Fibroblast of lung (primary cell): Measurements from ENCODE around the gene FER. TPM values are rescaled to one million over a fixed set of nuclear protein-coding genes. Genes with fewer than 3 reads are reported as not detected.

ENCODE experiments used
- DNase-seq, 2 donors: peaks; one replicate each; pipeline versions ENCODE4 v3.0.0 to v3.0.0-alpha.2; 2010; ENCODE audit warnings: low read depth in 2 of 2
- H2AFZ ChIP-seq: 2 replicates; pipeline ENCODE4 v1.5.1; 2012; ENCODE audit warnings: low read length, control low read depth, inconsistent platforms
- H3K27ac ChIP-seq: 2 replicates; pipeline ENCODE4 v1.5.1; 2011; ENCODE audit warnings: low read length, control low read depth; ENCODE audit not compliant: insufficient read depth
- H3K27me3 ChIP-seq: 2 replicates; pipeline ENCODE4 v1.5.1; 2011; ENCODE audit warnings: mild to moderate bottlenecking, low read length; ENCODE audit not compliant: control insufficient read depth, insufficient read depth
- H3K36me3 ChIP-seq: 2 replicates; pipeline ENCODE4 v1.5.1; 2011; ENCODE audit warnings: low read length; ENCODE audit not compliant: control insufficient read depth, insufficient read depth
- H3K4me1 ChIP-seq: 2 replicates; pipeline ENCODE4 v1.5.1; 2011; ENCODE audit warnings: low read length; ENCODE audit not compliant: control insufficient read depth, insufficient read depth; ENCODE audit errors: extremely low read depth
- H3K4me2 ChIP-seq: 2 replicates; pipeline ENCODE4 v1.5.1; 2011; ENCODE audit warnings: low read length, control low read depth; ENCODE audit not compliant: insufficient read depth; ENCODE audit errors: extremely low read depth
- H3K4me3 ChIP-seq, 4 experiments: fragments of 200-600 bp in 1 of 4; sonication (generic) in 1 of 4; replicated peaks in 1 of 4; 2 replicates each; pipeline ENCODE4 v1.5.1; 2011 to 2016; ENCODE audit warnings: low read length in 4 of 4, low read depth in 3 of 4, mild to moderate bottlenecking in 3 of 4, control low read depth in 2 of 4, inconsistent platforms in 1 of 4, mixed read lengths in 1 of 4; ENCODE audit not compliant: insufficient read depth in 1 of 4; ENCODE audit errors: control extremely low read depth in 1 of 4
- H3K79me2 ChIP-seq: 2 replicates; pipeline ENCODE4 v1.5.1; 2012; ENCODE audit warnings: mild to moderate bottlenecking, low read length, inconsistent platforms; ENCODE audit not compliant: control insufficient read depth, insufficient read depth
- H3K9ac ChIP-seq: 2 replicates; pipeline ENCODE4 v1.5.1; 2011; ENCODE audit warnings: mild to moderate bottlenecking, low read length, control low read depth; ENCODE audit not compliant: insufficient read depth
- H3K9me3 ChIP-seq: 2 replicates; pipeline ENCODE4 v1.5.1; 2012; ENCODE audit warnings: low read depth, low read length; ENCODE audit not compliant: control insufficient read depth, insufficient read depth
- H4K20me1 ChIP-seq: 2 replicates; pipeline ENCODE4 v1.5.1; 2011; ENCODE audit warnings: low read length; ENCODE audit not compliant: control insufficient read depth, insufficient read depth; ENCODE audit errors: extremely low read depth
- CTCF ChIP-seq, 2 donors: IDR thresholded peaks in 1 of 2; conservative IDR thresholded peaks in 1 of 2; 1 replicate in 1 of 2; 2 replicates in 1 of 2; pipeline ENCODE4 v1.5.1; 2011 to 2012; ENCODE audit warnings: low read length in 2 of 2, control low read depth in 1 of 2, inconsistent platforms in 1 of 2, low read depth in 1 of 2, mild to moderate bottlenecking in 1 of 2
- EZH2 ChIP-seq: IDR thresholded peaks from 2 replicates; pipeline ENCODE4 v1.5.1; 2012; ENCODE audit warnings: low read length, control low read depth, mild to moderate bottlenecking; ENCODE audit errors: missing control alignments
- polyA plus RNA-seq, 2 donors: library from polyadenylated mRNA; depleted of rRNA in 1 of 2; stranded (reverse) in 1 of 2; unstranded in 1 of 2; fragments of >200 nt; gene quantifications; 2 replicates each; pipeline ENCODE4 v1.2.1, GENCODE V29; 2011 to 2012; ENCODE audit warnings: missing spikeins in 1 of 2
- total RNA-seq: library from RNA; depleted of rRNA; stranded (reverse); fragments of >200 nt; gene quantifications from 2 replicates; pipeline ENCODE4 v1.2.1, GENCODE V29; 2014

FER gene
- total and polyA plus RNA-seq, 2 donors (not counting 1 experiment from before 2014, with no cell fraction given) = 12.2 to 21.3 TPM

GRCh38 chr5:109080896-109081295 is 333.2 kb downstream of the FER start:
- no peak for DNase-seq
- no peaks in the 10 kb centered on the region for H3K9me3 ChIP-seq
- no peaks in the 10 kb centered on the region for H3K79me2 ChIP-seq
- no peaks in the 10 kb centered on the region for H3K36me3 ChIP-seq
- H3K9ac ChIP-seq = no peak overlapping the region
- no peaks in the 10 kb centered on the region for H3K27me3 ChIP-seq
- TF ChIP-seq EZH2 = no peak
- TF ChIP-seq CTCF (conservative IDR thresholded peaks at IDR 0.05 in 1 of 2, IDR thresholded peaks at IDR 0.05 in 1 of 2; ENCODE audit: low read depth in 1 of 2, low read length in 2 of 2) = no peak
- H3K27ac ChIP-seq = no peak overlapping the region
- H3K4me1 ChIP-seq = no peaks in the 10 kb centered on the region
- no peaks in the 10 kb centered on the region for H4K20me1 ChIP-seq
- no peak overlapping the region for H3K4me3 ChIP-seq
- no peak overlapping the region for H2AFZ ChIP-seq
- H3K4me2 ChIP-seq = no peak overlapping the region

GRCh38 chr5:109083937-109084336 is 336.2 kb downstream of the FER start:
- Histone ChIP-seq H3K36me3 (no peaks in the 10 kb centered on the region), H3K9ac (no peak overlapping the region), H3K9me3 (no peaks in the 10 kb centered on the region), H3K79me2 (no peaks in the 10 kb centered on the region), H3K4me2 (no peak overlapping the region), H3K27ac (no peak overlapping the region), H4K20me1 (no peaks in the 10 kb centered on the region), H3K4me3 (no peak overlapping the region), H3K27me3 (no peaks in the 10 kb centered on the region), H2AFZ (no peak overlapping the region), H3K4me1 (no peaks in the 10 kb centered on the region)
- no peak for DNase-seq
- TF ChIP-seq CTCF (conservative IDR thresholded peaks at IDR 0.05 in 1 of 2, IDR thresholded peaks at IDR 0.05 in 1 of 2; ENCODE audit: low read depth in 1 of 2, low read length in 2 of 2) = no peak
- no peak for TF ChIP-seq EZH2

GRCh38 chr5:109089191-109089590 is 341.5 kb downstream of the FER start:
- TF ChIP-seq CTCF (conservative IDR thresholded peaks at IDR 0.05 in 1 of 2, IDR thresholded peaks at IDR 0.05 in 1 of 2; ENCODE audit: low read depth in 1 of 2, low read length in 2 of 2) (no peak), EZH2 (no peak)

More at GRCh38 chr5:109089191-109089590, 341.5 kb downstream of the FER start:
- no peaks in the 10 kb centered on the region for H3K79me2 ChIP-seq
- no peak overlapping the region for H3K4me3 ChIP-seq
- H2AFZ ChIP-seq = no peak overlapping the region
- no peak overlapping the region for H3K4me2 ChIP-seq
- H3K27me3 ChIP-seq = no peaks in the 10 kb centered on the region
- no peaks in the 10 kb centered on the region for H4K20me1 ChIP-seq
- H3K9ac ChIP-seq = no peak overlapping the region
- DNase-seq = peak in 1 of 2 donors; percentile 26
- no peaks in the 10 kb centered on the region for H3K36me3 ChIP-seq
- no peaks in the 10 kb centered on the region for H3K4me1 ChIP-seq
- H3K9me3 ChIP-seq = no peaks in the 10 kb centered on the region
- H3K27ac ChIP-seq = no peak overlapping the region
